Neural progenitor cell (in vitro differentiated cells): ENCODE results near the gene KMT2C.

Experiments
- CTCF ChIP-seq: fragments of 200-600 bp; sonication (generic); IDR thresholded peaks from 2 replicates; pipeline ENCODE4 v1.5.1; 2017; ENCODE audit warnings: antibody characterized with exemption, mild to moderate bottlenecking
- EZH2 ChIP-seq: fragments of 200-600 bp; sonication (generic); IDR thresholded peaks from 2 replicates; pipeline ENCODE4 v1.6.1; 2017; ENCODE audit warnings: antibody characterized with exemption, mild to moderate bottlenecking, moderate library complexity
- EZH2phosphoT487 ChIP-seq: fragments of 200-600 bp; sonication (generic); IDR thresholded peaks from 2 replicates; pipeline ENCODE4 v1.6.1; 2017; ENCODE audit warnings: antibody characterized with exemption

GRCh38 chr7:152089183-152089582, 346.6 kb downstream of the KMT2C start:
- no peak for TF ChIP-seq EZH2
- no peak for TF ChIP-seq CTCF
- TF ChIP-seq EZH2phosphoT487 = no peak
